NB4 (cell line): ENCODE data around the gene DDX42.

Experiments
- CTCF ChIP-seq: IDR thresholded peaks from one replicate; pipeline ENCODE4 v1.5.1; 2012; ENCODE audit warnings: low read depth, low read length
- MAX ChIP-seq: IDR thresholded peaks from 2 replicates; pipeline ENCODE4 v1.6.1; 2011; ENCODE audit warnings: low read depth, low read length
- POLR2A ChIP-seq: IDR thresholded peaks from 2 replicates; pipeline ENCODE4 v1.6.1; 2011; ENCODE audit warnings: mild to moderate bottlenecking; ENCODE audit not compliant: insufficient read length; ENCODE audit errors: extremely low read depth

GRCh38 chr17:63768433-63768832 lies 5.5 kb upstream of the DDX42 start:
- TF ChIP-seq CTCF = no peak
- TF ChIP-seq POLR2A = no peak
- no peak for TF ChIP-seq MAX
